HG03520 (cell line): ENCODE results near the gene PGM1.

Experiments used
- ATAC-seq: cut with Tn5 transposase; IDR thresholded peaks from one replicate; pipeline ENCODE4 v1.9.1; 2021; ENCODE audit warnings: mild to moderate bottlenecking, moderate library complexity; ENCODE audit not compliant: unreplicated experiment

PGM1 gene

DNA sequence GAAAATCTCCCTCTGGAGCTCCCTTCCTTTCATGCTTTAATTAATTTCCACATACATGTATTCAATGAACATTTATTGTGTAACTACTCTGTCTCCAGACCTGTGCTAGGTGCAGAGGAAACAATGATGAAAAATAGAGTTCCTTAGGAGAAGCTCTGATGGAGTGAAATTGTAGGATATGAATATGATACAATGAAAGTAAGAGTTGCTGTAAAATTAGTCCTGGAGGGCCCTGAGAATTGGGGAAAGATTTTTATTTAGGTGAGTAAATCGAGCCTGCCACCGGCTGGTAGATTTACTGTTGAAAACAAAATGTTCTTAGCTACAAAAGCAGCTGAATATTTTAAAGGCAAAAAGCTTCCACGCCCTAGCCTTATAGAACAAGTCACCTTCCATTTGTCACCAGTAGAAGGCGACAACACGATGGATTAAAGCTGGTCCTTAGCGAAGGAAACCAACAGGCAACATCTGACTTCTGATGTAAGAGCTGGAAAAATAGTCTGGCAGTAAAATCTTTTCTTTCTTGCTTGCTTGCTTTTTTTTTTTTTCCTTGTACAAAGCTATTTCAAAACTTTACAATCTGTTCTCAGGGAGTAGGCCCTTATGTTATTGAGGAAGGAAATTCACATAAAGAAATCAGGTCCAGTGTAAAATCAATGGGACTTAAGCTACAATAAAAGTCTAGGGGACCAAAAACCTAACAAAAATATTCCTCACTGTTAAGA lies 98.7 kb downstream of the PGM1 start:
- no peak for ATAC-seq

GRCh38 chr1:63693944-63694571 lies 100.8 kb downstream of the PGM1 start:
- ATAC-seq = peak; percentile 79

- no peak for ATAC-seq
These were observed 105.0 kb downstream of the PGM1 start for GRCh38 chr1:63698001-63698838.

DNA sequence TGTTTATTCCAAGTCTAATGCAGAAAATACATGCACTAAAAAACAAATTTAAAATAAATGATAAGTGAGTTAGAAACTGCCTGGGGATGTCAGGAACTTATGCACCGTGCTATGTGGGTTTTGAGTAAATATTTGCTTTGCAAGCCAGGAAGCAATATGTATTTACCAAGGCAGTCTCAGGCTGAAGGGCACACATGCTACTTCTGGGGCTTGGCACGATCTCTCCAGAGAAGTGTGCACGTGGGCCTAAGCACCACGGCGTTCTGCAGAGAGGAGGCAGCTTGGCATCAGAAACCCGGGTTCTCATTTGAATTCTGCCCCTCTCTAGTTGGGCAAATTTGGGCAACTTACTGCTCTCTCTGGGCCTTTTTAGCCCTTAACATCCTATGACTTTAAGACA lies 108.0 kb downstream of the PGM1 start:
- no peak for ATAC-seq

DNA sequence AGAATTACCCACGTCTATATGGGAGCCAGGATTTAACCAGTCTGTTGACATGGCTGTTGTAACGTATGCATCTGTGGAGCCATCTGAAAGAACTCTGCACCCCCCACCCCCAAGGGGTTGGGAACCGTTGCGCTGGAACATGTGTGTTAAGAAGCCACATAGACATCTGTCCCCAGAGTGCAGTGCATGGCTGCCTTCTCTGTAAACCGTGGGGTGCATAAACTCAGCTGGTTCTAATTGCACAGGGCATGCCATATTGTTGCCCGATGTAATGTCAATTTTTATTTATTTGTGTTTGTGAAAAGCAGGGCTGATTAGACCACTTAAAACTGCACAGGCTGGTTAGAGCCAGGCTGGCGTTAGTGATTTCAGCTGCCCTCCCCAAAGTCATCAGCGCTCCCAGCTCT lies 110.5 kb downstream of the PGM1 start:
- no peak for ATAC-seq

DNA sequence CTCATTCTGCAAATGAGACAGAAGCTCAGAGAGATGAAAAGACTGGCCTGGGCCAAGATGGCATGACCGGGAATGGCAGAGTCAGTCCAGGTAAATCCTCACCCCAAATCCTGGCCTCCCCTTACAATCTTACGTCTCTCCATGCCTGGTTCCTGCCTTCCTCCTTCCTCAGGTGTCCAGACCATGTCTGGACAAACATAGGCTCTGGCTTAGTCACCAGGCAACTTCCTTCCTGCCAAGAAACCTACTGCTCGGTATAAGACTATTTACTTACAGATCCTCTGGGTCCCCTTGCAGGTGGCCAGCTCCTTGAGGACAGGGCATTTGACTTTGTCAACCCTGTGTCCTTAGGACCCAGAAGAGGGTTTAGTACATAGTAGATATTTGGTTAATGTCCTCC lies 111.2 kb downstream of the PGM1 start:
- no peak for ATAC-seq

GRCh38 chr1:63705078-63705477 lies 111.9 kb downstream of the PGM1 start:
- ATAC-seq = peak; percentile 48

GRCh38 chr1:63709267-63709828 lies 116.1 kb downstream of the PGM1 start:
- no peak for ATAC-seq
